ENCODE measurements around the gene CYB5D1.

Gene CYB5D1

DNA sequence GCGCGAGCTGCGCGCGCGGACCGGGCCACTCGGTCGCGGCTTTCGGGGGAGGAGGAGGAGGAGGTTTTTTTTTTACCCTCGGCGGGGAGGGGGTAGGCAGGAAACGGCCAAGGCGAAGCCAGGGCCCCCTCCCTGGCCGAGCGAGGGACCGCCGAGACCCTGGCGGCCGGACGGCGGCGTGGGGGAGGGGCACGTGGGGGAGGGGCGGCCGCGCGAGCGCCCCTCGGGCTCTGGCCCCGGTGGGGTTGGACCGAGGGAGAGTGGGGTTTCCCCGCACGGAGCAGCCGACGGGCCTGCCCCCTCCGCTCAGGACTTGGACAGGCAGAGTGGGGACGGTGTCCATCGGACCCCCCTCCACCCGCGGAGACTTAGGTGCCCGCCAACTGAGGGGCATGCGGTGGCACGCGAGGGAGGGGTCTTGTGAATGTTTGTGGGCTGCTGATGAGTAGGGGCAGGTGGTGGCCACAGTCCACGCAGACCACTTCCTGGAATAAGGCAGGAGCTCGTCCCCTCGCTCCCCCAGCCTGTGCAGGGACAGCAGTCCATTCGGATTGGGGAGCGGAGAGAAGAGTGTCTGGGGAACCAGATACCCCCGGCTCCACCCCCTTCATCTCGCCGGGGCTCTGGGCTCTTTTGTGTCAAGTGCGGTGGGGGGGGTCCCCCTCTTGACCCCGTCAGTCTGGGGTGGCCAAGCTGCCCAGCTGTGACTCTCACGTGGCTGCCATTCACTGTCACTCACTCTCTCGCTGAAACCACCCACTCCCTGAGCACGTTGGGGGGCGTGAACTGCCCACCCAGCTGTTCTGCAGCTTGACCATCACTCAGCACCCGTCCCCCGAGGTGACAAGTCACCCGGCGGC lies 27.8 kb downstream of the CYB5D1 start:
- DNase-seq (ENCODE audit: low read depth), result no peak

DNA sequence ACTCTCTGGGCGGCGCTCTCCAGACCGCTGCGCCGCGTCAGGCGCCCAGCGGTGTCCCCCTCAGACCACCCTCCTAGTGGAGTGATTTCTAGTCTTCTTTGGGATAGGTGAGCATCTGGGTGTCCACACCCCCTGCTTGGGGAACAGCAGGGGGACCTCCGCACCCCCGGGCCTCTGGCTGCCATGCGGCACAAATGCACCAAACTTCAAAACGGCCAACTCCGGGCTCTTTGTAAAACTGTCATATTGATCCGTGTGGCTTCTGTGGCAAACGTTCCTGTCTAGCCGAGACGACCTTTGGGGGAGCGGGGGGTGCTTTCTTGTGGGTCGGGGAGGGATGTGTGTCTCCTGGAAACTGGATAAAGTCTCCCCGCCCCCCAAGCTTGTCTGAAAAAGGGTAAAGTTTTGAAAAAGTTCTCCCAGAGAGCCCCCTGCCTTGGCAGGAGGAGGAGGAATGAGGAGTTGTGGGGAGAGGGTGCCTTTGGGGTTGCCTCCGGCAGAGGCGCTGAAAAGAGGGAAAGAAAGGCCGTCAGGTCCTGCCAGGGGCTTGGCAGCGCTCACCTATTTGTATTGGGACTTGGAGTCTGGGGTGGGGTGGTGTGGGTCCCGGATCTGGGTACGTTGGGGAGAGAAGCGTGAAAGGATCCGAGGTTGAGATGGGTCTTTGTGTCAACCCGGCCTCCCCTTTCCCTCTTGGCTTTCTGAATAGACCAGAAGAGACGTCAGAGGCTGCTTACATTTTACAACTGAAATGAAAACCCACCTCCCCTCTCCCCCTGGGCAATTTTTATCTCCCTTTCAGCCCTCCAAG lies 28.6 kb downstream of the CYB5D1 start:
- DNase-seq (ENCODE audit: low read depth), result no peak

DNA sequence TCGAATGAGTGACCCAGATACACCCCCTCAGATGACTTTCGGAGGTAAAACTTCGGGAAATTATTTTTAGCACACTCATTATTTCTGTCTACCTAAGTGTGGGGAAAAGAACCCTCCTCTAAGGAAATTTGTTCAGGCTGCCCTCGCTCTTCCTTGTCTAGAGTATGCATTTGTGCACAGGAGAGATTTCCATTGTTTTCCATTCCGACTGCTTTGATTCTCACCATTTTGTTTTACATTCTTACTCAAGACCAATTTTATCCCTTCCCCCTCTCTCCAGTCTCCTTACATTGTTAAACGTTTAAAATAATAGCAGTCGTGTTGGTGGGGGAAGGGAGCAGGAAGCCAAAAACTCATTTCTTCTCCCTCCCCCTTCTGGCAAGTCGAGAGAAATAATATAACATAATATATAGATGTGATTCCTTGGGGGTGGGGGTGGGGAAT lies 29.3 kb downstream of the CYB5D1 start:
- no peak for DNase-seq (ENCODE audit: low read depth)

DNA sequence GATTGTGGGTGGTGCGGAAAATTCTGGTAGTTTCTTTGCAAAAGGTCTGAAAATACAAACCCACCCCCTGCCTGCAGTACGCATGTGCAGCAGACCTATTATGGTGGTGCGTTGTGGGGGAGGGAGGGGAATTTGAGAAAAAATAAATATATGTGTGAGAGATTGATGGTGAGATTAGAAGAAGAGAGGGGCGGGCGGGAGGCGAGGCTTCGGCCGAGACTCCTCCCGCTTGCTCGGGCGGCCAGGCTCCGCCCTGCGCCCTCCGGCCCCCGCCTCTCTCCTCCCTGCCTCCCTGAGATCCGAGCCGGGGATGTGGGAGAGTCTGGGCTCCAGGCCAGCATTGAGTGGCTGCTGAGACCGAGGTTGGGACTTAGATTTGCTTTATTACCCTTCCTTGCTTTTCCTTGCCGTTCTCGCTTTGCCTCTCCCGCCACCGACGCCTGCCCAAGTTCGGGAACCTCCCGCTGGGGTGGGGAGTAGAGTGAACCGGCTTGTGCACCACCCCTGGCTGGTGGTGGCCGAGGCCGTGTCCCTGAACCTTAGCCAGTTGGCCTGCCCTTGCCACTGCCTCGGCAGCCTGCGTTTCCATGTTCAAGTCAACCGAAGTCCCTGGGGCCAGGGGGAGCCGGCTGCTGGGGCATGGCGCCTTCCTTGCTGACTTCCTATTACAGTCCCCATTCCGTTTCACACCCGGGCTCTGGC lies 29.8 kb downstream of the CYB5D1 start:
- peak; percentile 89 for DNase-seq (ENCODE audit: low read depth)

DNA sequence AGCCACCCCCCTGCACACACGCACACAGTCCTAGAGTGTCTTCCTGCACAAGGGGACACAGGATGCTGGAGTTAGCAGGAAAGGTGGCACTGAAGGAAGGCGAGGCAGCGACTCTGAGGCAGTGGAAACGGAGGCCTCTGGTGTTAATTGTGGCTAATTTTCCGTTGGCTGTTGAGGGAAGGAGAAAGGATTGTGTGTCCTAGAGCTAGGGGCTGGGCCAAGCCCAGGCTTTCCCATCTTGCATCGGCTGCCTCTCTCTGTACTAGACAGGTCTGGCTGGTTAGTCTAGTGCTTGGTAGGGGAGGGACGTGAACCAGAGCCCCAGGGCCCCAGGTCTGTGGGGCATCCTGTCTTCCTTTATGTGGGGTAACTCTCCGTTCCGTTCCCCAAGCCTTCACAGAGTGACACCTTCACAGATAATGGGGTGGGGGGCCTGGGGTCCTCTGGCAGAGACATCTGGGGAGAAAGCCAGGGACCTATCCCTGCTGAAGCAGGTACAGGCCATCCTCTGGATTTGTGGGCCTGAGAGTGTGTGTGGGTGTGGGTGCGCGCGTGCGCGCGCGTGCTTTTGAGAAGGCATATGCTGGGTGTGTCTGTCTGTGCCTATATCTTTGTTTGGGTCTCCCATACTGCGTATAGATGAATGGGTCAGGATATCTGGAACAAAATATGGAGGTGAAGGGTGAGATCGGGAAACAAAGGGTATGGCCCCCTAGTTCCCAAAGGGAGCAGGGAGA lies 30.5 kb downstream of the CYB5D1 start, which contains the start of gene CHD3:
Gene CHD3 (plus strand): TSS at position 606 of the 737 bp plus-strand sequence. CDS start 212 bp downstream, outside the sequence.
- DNase-seq (ENCODE audit: low read depth), result no peak

DNA sequence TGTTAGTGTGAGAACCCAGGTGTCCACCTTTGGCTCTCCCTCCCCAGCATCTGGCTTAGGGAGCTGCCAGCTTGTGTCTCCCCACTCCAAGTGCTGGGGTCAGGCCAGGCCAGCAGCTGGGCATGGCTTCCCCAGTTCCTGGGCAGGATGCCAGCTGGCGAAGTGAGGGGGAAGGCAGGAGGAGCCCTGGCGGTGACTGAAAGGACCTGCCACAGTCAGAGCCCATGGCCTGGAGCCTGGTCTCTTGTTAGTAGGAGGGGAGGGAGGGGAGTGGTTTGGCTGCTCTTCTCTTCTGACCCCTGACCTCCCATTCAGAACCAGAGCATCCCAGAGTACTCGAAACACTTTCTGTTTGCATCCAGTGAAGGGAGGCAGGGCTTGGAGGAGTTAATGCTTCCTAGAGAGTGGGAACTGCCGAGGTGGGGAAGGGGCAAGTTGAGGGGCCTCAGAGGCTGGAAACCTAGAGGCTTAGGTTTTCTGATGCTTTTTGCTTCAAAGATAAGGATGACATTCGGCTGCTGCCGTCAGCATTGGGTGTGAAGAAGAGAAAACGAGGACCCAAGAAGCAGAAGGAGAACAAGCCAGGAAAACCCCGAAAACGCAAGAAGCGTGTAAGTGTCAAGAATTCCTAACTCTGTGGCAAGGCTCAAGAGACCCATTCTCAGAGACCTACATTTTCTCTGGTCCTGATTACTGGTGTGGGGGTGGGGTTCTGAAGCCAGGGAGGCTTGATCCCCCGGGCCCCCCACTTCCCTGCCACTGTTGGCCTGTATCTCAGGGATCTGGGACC lies 31.6 kb downstream of the CYB5D1 start:
- no peak for DNase-seq (ENCODE audit: low read depth)

DNA sequence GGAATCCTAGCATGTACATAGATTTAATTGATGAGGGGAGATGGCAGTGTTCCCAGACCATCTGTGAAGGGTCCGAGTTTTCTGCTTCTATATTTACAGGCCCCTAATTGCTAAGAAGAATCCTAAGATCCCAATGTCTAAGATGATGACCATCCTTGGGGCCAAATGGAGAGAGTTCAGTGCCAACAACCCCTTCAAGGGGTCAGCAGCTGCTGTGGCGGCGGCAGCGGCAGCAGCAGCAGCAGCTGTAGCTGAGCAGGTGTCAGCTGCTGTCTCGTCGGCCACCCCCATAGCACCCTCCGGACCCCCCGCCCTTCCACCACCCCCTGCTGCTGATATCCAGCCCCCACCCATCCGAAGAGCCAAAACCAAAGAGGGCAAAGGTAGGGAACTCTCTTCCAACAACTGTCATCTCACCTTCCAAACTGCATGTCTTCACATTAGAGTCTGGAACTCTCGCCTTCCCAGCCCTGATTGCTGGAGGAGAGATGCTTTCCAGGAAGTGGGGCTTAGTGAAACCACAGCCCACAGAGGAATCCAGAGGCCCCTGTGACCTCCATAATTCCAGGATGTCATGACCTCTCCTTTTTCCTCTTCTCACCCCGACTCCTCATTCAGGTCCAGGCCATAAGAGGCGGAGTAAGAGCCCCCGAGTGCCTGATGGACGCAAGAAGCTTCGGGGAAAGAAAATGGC lies 35.5 kb downstream of the CYB5D1 start:
- DNase-seq (ENCODE audit: low read depth), result no peak

DNA sequence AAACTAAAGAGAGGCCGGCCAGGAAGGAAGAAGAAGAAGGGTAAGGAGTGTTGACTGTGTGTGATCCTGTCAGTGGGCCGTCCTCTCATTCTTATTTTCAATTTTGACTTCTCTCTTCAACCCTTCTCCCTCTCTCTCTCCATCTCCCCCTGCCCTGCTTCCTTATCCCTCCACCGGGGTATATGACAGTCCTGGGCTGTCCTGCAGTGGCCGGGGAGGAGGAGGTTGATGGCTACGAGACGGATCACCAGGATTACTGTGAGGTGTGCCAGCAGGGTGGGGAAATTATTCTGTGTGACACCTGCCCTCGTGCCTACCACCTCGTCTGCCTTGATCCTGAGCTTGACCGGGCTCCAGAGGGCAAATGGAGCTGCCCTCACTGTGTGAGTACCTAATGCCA lies 36.4 kb downstream of the CYB5D1 start:
- no peak for DNase-seq (ENCODE audit: low read depth)

DNA sequence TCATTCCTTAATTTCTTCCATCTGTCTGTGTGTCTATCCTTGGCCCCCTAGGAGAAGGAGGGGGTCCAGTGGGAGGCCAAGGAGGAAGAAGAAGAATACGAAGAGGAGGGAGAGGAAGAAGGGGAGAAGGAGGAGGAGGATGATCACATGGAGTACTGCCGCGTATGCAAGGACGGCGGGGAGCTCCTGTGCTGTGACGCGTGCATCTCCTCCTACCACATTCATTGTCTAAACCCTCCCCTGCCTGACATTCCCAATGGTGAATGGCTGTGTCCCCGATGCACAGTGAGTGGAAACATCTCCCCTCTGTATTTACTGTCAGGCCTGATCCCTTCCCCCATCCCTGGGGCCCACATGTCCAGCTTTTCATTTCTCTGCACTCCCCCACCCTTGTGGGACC lies 37.1 kb downstream of the CYB5D1 start:
- DNase-seq (ENCODE audit: low read depth), result no peak

DNA sequence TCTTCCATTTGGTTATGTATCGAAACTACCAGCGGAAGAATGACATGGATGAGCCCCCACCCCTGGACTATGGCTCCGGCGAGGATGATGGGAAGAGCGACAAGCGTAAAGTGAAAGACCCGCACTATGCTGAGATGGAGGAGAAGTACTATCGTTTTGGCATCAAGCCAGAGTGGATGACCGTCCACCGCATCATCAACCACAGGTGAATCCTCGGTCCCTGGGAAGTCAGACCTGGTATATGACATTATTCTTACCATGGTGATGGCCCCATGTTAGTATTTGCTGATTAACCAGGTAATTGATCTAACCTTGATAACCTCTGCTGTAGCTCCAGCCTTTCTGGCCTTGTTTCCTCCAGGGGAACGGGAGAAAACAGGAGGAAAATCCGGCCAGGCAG lies 39.3 kb downstream of the CYB5D1 start:
- DNase-seq (ENCODE audit: low read depth), result no peak

DNA sequence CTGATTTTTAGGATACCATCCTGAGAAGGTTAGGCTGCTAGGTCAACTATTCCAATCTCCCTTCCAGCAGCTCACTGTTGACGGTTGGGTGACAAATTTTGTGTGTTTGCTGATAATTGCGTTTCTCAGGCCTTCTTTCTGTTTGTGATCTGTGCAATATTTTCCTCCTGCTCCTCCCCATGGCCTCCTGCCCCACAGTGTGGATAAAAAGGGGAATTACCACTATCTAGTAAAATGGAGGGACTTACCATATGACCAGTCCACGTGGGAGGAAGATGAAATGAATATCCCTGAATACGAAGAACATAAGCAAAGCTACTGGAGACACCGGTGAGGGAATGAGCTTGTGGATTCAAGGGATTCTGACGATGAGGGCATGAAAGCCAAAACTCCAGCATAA lies 40.0 kb downstream of the CYB5D1 start:
- DNase-seq (ENCODE audit: low read depth), result no peak

DNA sequence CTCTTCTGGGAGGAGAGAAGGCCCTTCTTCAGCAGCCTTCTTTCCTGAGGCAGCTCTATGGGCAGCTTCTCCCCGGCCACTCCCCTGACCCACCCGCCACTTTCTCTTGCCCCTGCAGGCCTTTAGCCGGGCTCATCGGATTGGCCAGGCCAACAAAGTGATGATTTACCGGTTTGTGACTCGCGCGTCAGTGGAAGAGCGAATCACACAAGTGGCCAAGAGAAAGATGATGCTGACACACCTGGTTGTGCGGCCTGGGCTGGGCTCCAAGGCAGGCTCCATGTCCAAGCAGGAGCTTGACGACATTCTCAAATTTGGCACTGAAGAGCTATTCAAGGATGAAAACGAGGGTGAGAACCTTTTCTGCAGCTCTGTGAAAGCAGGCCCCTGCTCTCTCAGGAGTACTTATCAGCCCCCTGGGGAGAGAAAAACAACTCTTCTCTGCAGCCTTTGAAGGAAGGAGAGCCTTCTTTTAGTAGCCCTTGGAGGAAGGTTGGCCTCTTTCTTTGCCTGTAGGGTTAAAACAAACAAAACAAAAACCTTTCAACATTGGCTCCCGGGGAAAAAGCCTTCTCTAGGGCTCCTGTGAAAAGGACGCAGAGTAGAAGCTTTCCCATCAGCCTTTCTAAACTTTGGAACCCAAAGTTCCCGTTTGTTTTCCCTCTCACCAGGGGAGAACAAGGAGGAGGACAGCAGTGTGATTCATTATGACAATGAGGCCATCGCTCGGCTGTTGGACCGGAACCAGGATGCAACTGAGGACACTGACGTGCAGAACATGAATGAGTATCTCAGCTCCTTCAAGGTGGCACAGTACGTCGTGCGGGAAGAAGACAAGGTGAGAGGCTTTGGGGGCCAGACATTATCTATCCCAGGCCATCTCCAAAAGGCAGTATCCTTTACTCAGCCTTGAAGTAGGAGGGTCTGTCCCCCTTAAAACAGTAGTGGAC lies 45.6 kb downstream of the CYB5D1 start:
- no peak for DNase-seq (ENCODE audit: low read depth)

DNA sequence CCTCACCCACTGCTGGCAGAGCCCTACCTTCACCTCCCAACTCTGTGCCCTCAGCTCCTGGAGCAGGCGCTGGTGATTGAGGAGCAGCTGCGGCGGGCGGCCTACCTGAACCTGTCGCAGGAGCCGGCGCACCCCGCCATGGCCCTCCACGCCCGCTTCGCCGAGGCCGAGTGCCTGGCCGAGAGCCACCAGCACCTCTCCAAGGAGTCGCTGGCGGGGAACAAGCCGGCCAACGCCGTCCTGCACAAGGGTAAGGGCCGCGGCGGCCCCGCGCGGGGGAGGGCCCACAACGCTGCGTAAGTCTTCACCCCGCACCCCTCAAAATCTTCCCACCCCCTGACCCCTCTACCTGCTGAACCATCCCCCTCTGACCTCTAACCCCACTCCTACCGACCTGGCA lies 51.3 kb downstream of the CYB5D1 start:
- DNase-seq (ENCODE audit: low read depth), result no peak

DNA sequence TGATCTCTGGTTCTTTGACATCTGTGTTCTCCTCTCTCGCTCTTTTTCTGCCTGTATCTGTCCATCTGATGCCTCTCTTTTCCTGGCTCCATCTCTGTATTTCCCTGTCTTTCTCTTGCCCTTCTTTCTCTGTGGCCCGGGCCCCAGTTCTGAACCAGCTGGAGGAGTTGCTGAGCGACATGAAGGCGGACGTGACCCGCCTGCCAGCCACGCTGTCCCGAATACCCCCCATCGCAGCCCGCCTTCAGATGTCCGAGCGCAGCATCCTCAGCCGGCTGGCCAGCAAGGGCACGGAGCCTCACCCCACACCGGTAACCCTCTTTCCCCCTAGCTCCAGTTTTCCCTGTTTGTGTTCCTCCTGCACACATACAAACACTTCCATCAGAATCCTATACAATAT lies 52.5 kb downstream of the CYB5D1 start:
- DNase-seq (ENCODE audit: low read depth), result no peak

DNA sequence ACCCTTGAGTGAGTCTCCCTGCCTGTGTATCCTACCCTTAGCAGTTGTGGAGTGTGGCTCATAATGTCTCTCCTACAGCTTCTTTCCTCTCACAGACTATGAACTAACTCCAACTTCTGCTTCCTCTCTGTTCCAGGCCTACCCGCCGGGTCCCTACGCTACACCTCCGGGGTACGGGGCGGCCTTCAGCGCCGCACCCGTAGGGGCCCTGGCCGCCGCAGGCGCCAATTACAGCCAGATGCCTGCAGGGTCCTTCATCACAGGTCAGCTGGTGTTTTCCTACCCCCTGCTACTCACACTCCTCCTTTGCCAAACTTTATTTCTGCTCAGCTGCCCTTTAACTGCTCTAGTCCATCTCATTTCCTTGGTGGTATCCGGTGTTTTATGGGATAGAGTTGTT lies 52.9 kb downstream of the CYB5D1 start:
- DNase-seq (ENCODE audit: low read depth), result no peak

DNA sequence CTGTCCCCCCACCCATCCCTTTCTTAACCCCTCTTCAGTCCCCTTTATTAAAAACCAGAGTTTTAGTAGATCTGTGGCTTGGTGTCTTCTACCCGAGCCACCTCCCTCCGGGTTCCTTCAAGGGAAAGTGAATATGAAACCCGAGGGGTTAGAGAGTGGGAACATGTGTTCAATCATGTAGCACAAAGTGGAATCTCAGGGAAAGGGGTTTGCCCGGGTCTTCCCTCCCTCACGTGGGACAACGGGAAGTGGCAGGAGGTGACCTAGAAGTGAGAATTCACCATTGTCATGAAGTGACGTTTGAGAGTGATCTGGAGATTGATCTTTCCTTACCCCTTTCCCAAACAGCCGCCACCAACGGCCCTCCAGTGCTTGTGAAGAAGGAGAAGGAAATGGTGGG lies 53.3 kb downstream of the CYB5D1 start:
- no peak for DNase-seq (ENCODE audit: low read depth)
